IMR-90 (cell line): ENCODE results near the gene TOX3.

Experiments used
- BHLHE40 ChIP-seq: fragments of 150-350 bp; IDR thresholded peaks from 2 replicates; pipeline ENCODE4 v1.6.1; 2016; ENCODE audit warnings: mild to moderate bottlenecking, low read depth, low read length
- CHD1 ChIP-seq: IDR thresholded peaks from 2 replicates; pipeline ENCODE4 v1.6.1; 2012; ENCODE audit warnings: low read depth, low read length, improper control_type of control experiment
- CTCF ChIP-seq: conservative IDR thresholded peaks from 2 replicates; pipeline ENCODE4 v1.5.1; 2012; ENCODE audit warnings: mild to moderate bottlenecking, low read depth, low read length, improper control_type of control experiment
- ELK1 ChIP-seq: fragments of 150-350 bp; IDR thresholded peaks from 2 replicates; pipeline ENCODE4 v1.6.1; 2016; ENCODE audit warnings: low read depth, mild to moderate bottlenecking, low read length, moderate library complexity, borderline replicate concordance
- MAZ ChIP-seq: IDR thresholded peaks from 2 replicates; pipeline ENCODE4 v1.6.1; 2012; ENCODE audit warnings: low read depth, mild to moderate bottlenecking, low read length, improper control_type of control experiment, moderate library complexity, borderline replicate concordance
- POLR2A ChIP-seq: IDR thresholded peaks from 2 replicates; pipeline ENCODE4 v1.6.1; 2012; ENCODE audit warnings: mild to moderate bottlenecking, low read depth, low read length
- RCOR1 ChIP-seq: IDR thresholded peaks from 2 replicates; pipeline ENCODE4 v1.6.1; 2012; ENCODE audit warnings: mild to moderate bottlenecking, low read length, improper control_type of control experiment; ENCODE audit not compliant: insufficient replicate concordance
- USF2 ChIP-seq: fragments of 150-350 bp; IDR thresholded peaks from 2 replicates; pipeline ENCODE4 v1.6.1; 2017; ENCODE audit warnings: mild to moderate bottlenecking, antibody characterized with exemption, low read length, low read depth

- TF ChIP-seq RCOR1 (no peak), CTCF (no peak), CHD1 (no peak), MAZ (no peak), ELK1 (no peak), USF2 (no peak), BHLHE40 (no peak), POLR2A (no peak)
Measured at GRCh38 chr16:52487849-52488457, 59.0 kb downstream of the TOX3 start.
